Osteoblast (primary cell): ENCODE results near the gene C17orf100. TPM values are rescaled to one million over a fixed set of nuclear protein-coding genes. Genes with fewer than 3 reads are reported as not detected.

ENCODE experiments used
- DNase-seq: peaks from one replicate; pipeline ENCODE4 v3.0.0; 2011; ENCODE audit warnings: low spot score, mixed read lengths; ENCODE audit not compliant: insufficient read length; ENCODE audit errors: missing footprints
- H2AFZ ChIP-seq: 2 replicates; pipeline ENCODE4 v1.6.0; 2011; ENCODE audit warnings: mild to moderate bottlenecking, low read length
- H3K27ac ChIP-seq: 2 replicates; pipeline ENCODE4 v1.5.1; 2011; ENCODE audit warnings: mild to moderate bottlenecking, low read depth, low read length, moderate library complexity
- H3K27me3 ChIP-seq: 2 replicates; pipeline ENCODE4 v1.6.0; 2012; ENCODE audit warnings: mild to moderate bottlenecking, control low read depth, inconsistent platforms, low read length, moderate library complexity; ENCODE audit not compliant: insufficient read depth
- H3K36me3 ChIP-seq: 2 replicates; pipeline ENCODE4 v1.5.1; 2011; ENCODE audit warnings: mild to moderate bottlenecking, low read length, control low read depth, moderate library complexity; ENCODE audit not compliant: insufficient read depth
- H3K4me1 ChIP-seq: 2 replicates; pipeline ENCODE4 v1.5.1; 2011; ENCODE audit warnings: mild to moderate bottlenecking, low read length, control low read depth, moderate library complexity; ENCODE audit not compliant: insufficient read depth
- H3K4me2 ChIP-seq: 2 replicates; pipeline ENCODE4 v1.6.0; 2011; ENCODE audit warnings: mild to moderate bottlenecking, low read length; ENCODE audit not compliant: insufficient read depth
- H3K4me3 ChIP-seq: fragments of 200-600 bp; sonication (generic); 3 replicates; pipeline ENCODE4 v1.5.1; 2012; ENCODE audit warnings: mild to moderate bottlenecking, low read length, inconsistent platforms; ENCODE audit not compliant: insufficient read depth
- H3K79me2 ChIP-seq: 2 replicates; pipeline ENCODE4 v1.6.0; 2012; ENCODE audit warnings: mild to moderate bottlenecking, low read length, control low read depth, inconsistent platforms; ENCODE audit not compliant: insufficient read depth
- H3K9me3 ChIP-seq: 2 replicates; pipeline ENCODE4 v1.5.1; 2011; ENCODE audit warnings: low read depth, low read length, control low read depth
- H4K20me1 ChIP-seq: 2 replicates; pipeline ENCODE4 v1.6.0; 2012; ENCODE audit warnings: mild to moderate bottlenecking, low read length, control low read depth; ENCODE audit not compliant: insufficient read depth
- CTCF ChIP-seq: IDR thresholded peaks from 2 replicates; pipeline ENCODE4 v1.5.1; 2011; ENCODE audit warnings: mild to moderate bottlenecking, low read depth, low read length, moderate library complexity; ENCODE audit errors: extremely low read depth
- small RNA-seq: library from RNA; depleted of rRNA; stranded (forward); fragments of <200 nt; gene quantifications from one replicate; pipeline ENCODE3, GENCODE V24; 2012
- total RNA-seq: library from RNA; depleted of rRNA; stranded (reverse); fragments of >200 nt; gene quantifications from 2 replicates; pipeline ENCODE4 v1.2.3, GENCODE V29; 2012

C17orf100 gene
- total RNA-seq, 1 donor = 0.72 TPM

- Histone ChIP-seq H3K27ac (no peak overlapping the region), H3K4me3 (no peak overlapping the region), H2AFZ (no peak overlapping the region), H3K36me3 (no peaks in the 10 kb centered on the region), H3K27me3 (peaks cover 6% of the 10 kb centered on the region), H3K4me2 (no peak overlapping the region), H4K20me1 (no peaks in the 10 kb centered on the region), H3K9me3 (no peaks in the 10 kb centered on the region), H3K4me1 (no peaks in the 10 kb centered on the region), H3K79me2 (no peaks in the 10 kb centered on the region)
- no peak for DNase-seq
- no peak for TF ChIP-seq CTCF
Measured at GRCh38 chr17:6700948-6701307, 49.4 kb downstream of the C17orf100 start.

GRCh38 chr17:6701719-6702118 is 50.2 kb downstream of the C17orf100 start:
- no peaks in the 10 kb centered on the region for H3K79me2 ChIP-seq
- no peaks in the 10 kb centered on the region for H3K4me1 ChIP-seq
- no peaks in the 10 kb centered on the region for H3K36me3 ChIP-seq
- no peaks in the 10 kb centered on the region for H4K20me1 ChIP-seq
- no peak overlapping the region for H3K4me2 ChIP-seq
- H3K27me3 ChIP-seq = peaks cover 10% of the 10 kb centered on the region
- H3K9me3 ChIP-seq = no peaks in the 10 kb centered on the region
- TF ChIP-seq CTCF = no peak
- DNase-seq = peak; percentile 93
- H2AFZ ChIP-seq = no peak overlapping the region
- no peak overlapping the region for H3K4me3 ChIP-seq
- H3K27ac ChIP-seq = no peak overlapping the region

- TF ChIP-seq CTCF = no peak
- Histone ChIP-seq H3K9me3 (no peaks in the 10 kb centered on the region), H3K4me1 (no peaks in the 10 kb centered on the region), H3K27me3 (peaks cover 14% of the 10 kb centered on the region), H3K79me2 (no peaks in the 10 kb centered on the region), H4K20me1 (no peaks in the 10 kb centered on the region), H3K36me3 (no peaks in the 10 kb centered on the region), H3K4me3 (no peak overlapping the region), H3K27ac (no peak overlapping the region), H3K4me2 (no peak overlapping the region), H2AFZ (no peak overlapping the region)
- no peak for DNase-seq
Measured at GRCh38 chr17:6702567-6703215, 51.1 kb downstream of the C17orf100 start.

Small RNA genes lying within 50 kb of the gene (small RNA-seq; reads per million reads assigned to genes)
- gene MIR4520-1 = not detected

Other genes with a start within 250 kb of the C17orf100 start
- not detected in 2 replicates for gene AIPL1, start 216.6 kb upstream of the C17orf100 start, total RNA-seq
- gene PIMREG, start 207.3 kb upstream of the C17orf100 start, total RNA-seq = 3.5 and 5.1 TPM in 2 replicates
- gene PITPNM3, start 95.2 kb upstream of the C17orf100 start, total RNA-seq = 1.8 TPM in 2 replicates
- gene KIAA0753, start 11.1 kb upstream of the C17orf100 start, total RNA-seq = 17.0 and 23.6 TPM in 2 replicates
- 70.6 and 79.0 TPM in 2 replicates for gene TXNDC17, start 10.7 kb upstream of the C17orf100 start, total RNA-seq
- 5.4 and 9.1 TPM in 2 replicates for gene MED31, start 157 bp upstream of the C17orf100 start, total RNA-seq
- not detected in 2 replicates for gene SLC13A5, start 61.6 kb downstream of the C17orf100 start, total RNA-seq
- 36.2 and 48.5 TPM in 2 replicates for gene XAF1, start 104.3 kb downstream of the C17orf100 start, total RNA-seq
- 0.36 and 0.59 TPM in 2 replicates for gene FBXO39, start 124.5 kb downstream of the C17orf100 start, total RNA-seq
- not detected in 2 replicates for gene TEKT1, start 180.0 kb downstream of the C17orf100 start, total RNA-seq